Measurements from ENCODE around the gene WRNIP1. TPM values are rescaled to one million over a fixed set of nuclear protein-coding genes. Genes with fewer than 3 reads are reported as not detected.

WRNIP1 gene
- total and polyA plus RNA-seq, 9 of the 15 experiments (the other 6 are each of a cell fraction or from before 2014, with no cell fraction given) = 13.2 to 63.6 (median 48.6) TPM

GRCh38 chr6:2725999-2726567 lies 39.1 kb upstream of the WRNIP1 start (continued):
- TF ChIP-seq RNF219 (CRISPR knock-in tag; IDR thresholded peaks at IDR 0.05) (no peak), RAD21 (CRISPR knock-in tag; conservative IDR thresholded peaks at IDR 0.05 in 1 of 2, IDR thresholded peaks at IDR 0.05 in 1 of 2) (no peak), PRPF4 (IDR thresholded peaks at IDR 0.05; ENCODE audit: insufficient read depth, low read depth, low read length, poor library complexity, severe bottlenecking) (no peak), CREB3L1 (IDR thresholded peaks at IDR 0.05; ENCODE audit: borderline replicate concordance, low read depth) (no peak), CHD4 (IDR thresholded peaks at IDR 0.05; ENCODE audit: insufficient read depth, insufficient replicate concordance, low read depth, low read length, poor library complexity, severe bottlenecking) (no peak), ZC3H11A (IDR thresholded peaks at IDR 0.05; ENCODE audit: low read depth, low read length) (no peak), FOXJ2 (tag; IDR thresholded peaks at IDR 0.05) (no peak), BRF1 (IDR thresholded peaks at IDR 0.05; ENCODE audit: borderline replicate concordance, extremely low read depth, insufficient read length) (no peak), ERF (CRISPR knock-in tag; IDR thresholded peaks at IDR 0.05) (no peak), HDAC3 (IDR thresholded peaks at IDR 0.05; ENCODE audit: borderline replicate concordance, partially characterized antibody) (no peak), TAF7 (tag; IDR thresholded peaks at IDR 0.05) (peak; percentile 47; the same call in 1 of the 2 replicates), JUND (IDR thresholded peaks at IDR 0.05; ENCODE audit: borderline replicate concordance, low read depth, low read length) (peak; percentile 43; the same call in 1 of the 2 replicates), JUND (tag; IDR thresholded peaks at IDR 0.05; ENCODE audit: borderline replicate concordance, low read depth, low read length) (0 out of 3 replicates have a peak, but pooled peaks have one; percentile 10), ZBED1 (IDR thresholded peaks at IDR 0.05) (no peak), DIDO1 (tag; IDR thresholded peaks at IDR 0.05; ENCODE audit: low read depth) (no peak), BRF2 (IDR thresholded peaks at IDR 0.05; ENCODE audit: borderline replicate concordance, insufficient read depth, insufficient read length) (no peak)
